Measurements from ENCODE around the gene TCF12.
A peak's percentile ranks its signal among the peaks of the same experiment; 100 is the strongest.

Gene TCF12

GRCh38 chr15:57025264-57025926 is 107.0 kb downstream of the TCF12 start:
- DNase-seq: no peak

DNA sequence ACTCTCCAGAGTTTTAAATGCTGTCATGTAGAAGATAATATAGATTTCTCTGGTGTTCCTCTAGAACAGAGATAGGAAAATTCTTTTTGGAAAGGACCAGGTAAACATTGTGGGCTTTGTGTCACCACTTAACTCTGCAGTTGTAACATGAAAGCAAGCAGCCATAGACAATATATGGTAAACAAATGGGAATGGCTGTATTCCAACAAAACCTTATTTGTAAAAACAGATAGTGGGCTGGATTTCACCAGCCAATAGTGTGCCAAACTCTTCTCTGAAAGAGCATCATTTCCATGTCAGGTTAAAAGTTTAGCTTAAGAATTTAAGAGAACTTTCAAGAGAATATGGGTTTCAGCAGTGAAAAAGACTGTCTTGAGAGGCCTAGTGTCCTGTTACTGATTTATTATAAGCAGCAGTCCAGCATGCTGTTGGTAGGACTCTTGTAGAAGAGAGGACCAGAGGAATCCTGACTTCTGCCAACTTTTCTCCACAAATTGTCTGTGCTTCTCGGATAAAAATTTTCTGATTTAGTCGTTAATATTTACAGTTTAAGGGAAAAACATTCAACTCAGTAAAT is 107.7 kb downstream of the TCF12 start:
- DNase-seq: peak; percentile 46

GRCh38 chr15:57027596-57027995 is 109.2 kb downstream of the TCF12 start:
- DNase-seq: no peak

DNA sequence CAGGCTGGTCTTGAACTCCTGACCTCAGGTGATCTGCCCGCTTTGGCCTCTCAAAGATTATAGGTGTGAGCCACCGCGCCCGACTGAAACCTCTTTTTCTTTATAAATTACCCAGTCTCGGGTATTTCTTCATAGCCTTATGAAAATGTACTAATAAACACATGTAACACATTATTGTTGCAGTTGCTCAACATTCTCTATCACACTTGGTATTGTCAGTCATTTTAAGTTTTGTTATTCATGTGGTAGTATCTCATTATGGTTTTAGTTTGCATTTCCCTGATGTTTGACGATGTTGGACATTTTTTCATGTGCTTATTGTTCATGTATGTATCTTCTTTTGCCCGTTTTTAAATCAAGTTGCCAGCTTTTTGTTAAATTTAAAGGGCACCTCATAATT is 109.7 kb downstream of the TCF12 start:
- DNase-seq: no peak

DNA sequence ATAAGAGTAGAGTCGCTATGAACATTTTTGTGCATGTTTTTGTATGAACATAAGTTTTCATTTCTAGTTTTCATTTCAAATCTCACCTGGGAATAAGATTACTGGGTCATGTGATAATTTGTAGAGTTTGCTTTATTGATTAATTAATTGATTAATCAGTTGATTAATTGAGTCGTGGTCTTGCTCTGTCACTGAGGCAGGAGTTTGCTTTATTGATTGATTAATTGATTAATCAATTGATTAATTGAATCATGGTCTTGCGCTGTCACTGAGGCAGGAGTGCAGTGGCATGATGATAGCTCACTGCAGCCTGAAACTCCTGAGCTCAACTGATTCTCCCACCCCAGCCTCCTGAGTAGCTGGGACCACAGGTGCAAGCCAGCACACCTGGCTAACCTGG is 111.6 kb downstream of the TCF12 start:
- no peak for DNase-seq

- no peak for DNase-seq
These were observed 112.6 kb downstream of the TCF12 start for GRCh38 chr15:57031082-57031481.

DNA sequence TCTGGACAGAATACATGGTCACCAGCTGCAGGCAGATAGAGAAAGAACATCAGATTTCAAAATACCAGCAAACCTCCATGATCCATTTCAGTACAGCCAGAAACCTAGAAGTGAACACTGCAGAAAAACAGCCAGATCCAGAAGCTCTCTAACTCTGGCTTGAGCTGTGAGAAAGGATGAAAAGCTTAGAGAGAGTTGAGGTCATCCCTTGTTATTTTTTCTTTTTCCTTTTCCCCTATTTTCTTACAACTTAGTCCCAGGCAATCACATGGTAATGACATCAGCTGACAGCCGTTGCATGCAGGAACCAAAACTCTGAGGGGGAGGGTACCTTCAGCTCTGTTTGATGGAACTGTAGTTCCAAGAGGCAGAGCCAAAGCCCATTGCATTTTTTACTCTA is 113.2 kb downstream of the TCF12 start:
- DNase-seq: no peak

- no peak for DNase-seq
These were observed 113.9 kb downstream of the TCF12 start for GRCh38 chr15:57032338-57032737.

- peak; percentile 45 for DNase-seq
These were observed 115.4 kb downstream of the TCF12 start for GRCh38 chr15:57033715-57034439.

DNA sequence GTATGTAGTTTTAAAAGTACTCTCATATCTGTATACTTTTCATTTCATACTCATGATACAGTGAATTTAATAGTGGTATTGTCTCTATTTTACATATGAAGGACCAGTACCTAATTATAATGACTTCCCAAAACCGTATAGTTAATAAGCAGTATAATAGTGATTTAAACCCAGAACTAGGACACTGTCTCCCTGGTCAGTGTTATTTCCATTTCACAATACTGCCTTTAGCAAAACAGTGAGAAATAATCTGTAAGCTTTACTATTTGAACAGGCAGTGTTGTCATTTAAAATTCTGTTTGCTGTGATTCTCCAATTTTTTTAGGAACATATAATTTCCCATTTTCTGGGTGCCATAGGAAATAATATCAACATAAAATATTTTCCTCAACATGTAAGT is 116.2 kb downstream of the TCF12 start:
- no peak for DNase-seq

- no peak for DNase-seq
These were observed 117.2 kb downstream of the TCF12 start for GRCh38 chr15:57035664-57036063.

DNA sequence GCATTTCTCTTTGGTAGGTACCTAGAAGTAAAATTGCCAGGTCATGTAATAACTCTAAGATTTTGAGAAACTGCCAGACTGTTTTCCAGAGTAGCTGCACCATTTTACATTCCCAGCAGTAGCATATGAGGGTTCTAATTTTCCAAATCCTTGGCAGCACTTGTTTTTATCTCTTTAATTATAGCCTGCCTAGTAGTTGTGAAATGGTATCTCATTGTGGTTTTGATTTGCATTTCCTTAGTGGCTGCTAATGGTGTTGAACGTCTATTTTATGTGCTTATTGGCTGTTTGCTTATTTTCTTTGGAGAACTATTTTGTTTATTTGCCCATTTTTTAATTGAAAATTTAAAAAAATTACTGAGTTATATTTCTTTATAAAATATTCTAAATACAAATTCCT is 117.9 kb downstream of the TCF12 start:
- DNase-seq: no peak

- DNase-seq: no peak
These were observed 119.1 kb downstream of the TCF12 start for GRCh38 chr15:57037548-57037947.

DNA sequence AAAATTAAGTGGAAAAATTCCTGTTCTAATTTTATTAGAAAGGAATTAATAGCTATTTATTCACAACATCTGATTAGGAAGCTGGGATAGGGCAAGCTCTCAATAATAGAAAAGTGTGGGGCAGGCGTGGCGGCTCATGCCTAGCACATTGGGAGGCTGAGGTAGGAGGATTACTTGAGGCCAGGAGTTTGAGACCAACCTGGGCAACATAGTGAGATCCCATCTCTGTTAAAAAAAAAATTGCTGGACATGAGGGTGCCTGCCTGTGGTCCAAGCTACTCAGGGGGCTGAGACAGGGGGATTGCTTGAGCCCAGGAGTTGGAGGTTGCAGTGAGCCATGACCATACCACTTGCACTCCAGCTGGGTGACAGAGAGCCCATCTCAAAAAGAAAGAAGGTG is 119.6 kb downstream of the TCF12 start:
- no peak for DNase-seq

DNA sequence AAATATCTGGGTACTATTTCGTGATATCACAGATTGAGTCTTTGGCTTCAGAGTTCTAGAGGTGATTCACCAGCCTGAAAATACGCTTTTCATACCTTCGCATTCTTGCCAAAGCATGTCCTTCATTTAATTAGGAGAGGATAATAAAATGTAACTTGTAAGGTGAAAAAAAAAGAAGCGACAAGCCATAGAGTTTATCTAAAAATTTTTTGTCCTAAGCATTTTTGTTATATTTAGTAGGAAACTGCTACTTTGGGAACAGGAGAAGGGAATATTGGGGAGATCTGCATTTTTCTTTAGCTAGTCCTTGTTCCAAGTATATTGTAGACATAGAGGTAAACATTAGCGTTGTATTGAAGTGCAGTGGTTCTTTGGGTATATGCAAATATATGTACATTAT is 120.1 kb downstream of the TCF12 start:
- DNase-seq: no peak

- DNase-seq: no peak
These were observed 123.0 kb downstream of the TCF12 start for GRCh38 chr15:57041416-57041815.

DNA sequence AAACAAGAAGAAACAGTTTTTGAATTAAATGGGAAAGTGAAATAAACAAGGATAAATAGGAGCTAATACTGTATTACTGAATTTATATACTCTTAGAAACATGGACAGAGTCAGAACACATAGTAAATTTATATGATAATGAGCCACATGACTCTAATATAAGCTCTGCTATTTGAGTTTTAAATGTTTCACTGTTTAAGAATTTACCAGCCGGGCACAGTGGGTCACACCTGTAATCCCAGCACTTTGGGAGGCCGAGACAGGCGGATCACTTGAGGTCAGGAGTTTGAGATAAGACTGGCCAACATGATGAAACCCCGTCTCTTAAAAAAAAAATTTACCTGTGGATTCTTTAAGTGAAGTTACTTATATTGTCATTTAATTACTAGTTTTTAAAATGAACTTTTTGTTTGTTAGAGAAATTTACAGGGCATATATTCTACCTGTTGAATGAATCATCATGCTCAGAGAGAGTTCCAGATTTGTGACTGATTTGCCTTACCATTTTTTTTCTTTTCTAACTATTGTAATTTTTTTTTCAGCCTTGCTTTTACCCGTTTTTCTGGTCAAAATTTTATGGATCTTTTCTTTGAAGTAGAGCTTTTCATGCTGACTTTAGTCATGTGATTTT is 125.7 kb downstream of the TCF12 start:
- no peak for DNase-seq

- no peak for DNase-seq
These were observed 126.5 kb downstream of the TCF12 start for GRCh38 chr15:57044970-57045369.

DNA sequence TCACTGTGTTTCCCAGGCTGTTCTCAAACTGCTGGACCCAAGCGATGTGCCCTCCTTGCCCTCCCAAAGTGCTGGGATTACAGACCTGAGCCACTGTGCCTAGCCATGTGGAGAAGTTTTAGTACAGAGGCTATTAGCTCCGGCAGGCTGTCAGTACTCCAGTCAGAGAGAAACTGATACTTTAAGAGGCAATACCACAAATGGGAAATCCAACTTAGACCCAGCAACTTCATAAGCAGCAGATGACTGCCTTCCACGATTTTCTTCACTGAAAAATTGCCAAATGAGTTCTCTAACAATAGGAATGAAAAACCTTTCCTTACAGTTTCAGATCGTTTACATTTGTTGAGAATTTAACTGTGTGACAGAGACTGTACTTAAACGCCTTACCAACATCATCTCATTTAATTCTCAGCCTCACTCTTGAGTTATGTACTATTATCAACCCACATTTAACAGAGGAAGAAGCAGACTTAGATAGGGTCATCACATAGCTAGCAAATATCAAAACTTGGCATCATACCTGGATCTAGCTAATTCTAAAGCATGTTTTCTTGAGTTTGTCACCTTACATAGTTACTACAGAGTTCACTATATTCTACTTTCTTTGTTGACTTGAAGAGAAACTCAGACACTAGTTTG is 127.4 kb downstream of the TCF12 start:
- DNase-seq: no peak

- DNase-seq: no peak
These were observed 130.6 kb downstream of the TCF12 start for GRCh38 chr15:57048930-57049549.

DNA sequence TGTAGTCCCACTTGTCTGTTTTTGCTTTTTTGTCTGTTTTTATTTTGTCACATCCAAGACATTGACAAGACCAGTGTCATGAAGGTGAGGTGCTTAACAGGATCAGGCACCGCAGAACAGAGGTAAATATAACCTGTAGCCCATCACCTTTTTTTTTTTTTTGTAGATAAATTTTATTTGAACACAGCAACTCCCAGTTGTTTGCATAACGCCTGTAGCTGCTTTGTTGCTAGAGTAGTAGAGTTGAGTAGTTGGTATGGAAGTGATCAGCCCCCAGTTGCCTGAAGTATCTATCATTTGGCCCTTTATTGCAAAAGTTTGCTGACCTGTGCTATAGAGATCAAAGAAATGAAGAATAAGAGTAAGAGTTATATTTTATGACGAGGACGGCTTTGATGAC is 135.0 kb downstream of the TCF12 start:
- no peak for DNase-seq

DNA sequence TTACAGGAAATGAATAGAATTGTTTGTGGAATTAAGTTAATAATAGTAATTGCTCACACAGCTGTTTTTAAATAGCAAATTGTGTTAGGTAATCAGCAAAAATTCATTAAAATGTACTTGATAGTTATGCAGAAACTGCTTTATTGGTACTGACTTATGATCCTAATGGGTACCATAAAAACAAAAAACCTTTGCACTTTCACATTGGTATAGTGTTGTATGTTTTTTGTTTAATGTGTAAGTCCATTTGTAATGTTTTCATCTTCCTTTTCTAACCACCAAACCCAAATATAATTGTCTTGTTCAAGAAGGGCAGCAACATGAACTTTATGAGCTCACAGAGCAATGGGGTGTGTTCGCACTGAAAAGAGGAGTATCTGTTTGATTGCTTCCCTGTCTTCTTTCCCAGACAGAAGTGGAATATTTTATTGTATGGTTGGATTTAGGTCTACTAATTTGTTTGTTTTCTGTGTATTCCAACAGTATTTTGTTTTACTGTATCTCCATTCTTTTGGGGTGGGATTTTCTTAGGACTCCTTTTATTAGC is 135.8 kb downstream of the TCF12 start:
- DNase-seq: no peak

DNA sequence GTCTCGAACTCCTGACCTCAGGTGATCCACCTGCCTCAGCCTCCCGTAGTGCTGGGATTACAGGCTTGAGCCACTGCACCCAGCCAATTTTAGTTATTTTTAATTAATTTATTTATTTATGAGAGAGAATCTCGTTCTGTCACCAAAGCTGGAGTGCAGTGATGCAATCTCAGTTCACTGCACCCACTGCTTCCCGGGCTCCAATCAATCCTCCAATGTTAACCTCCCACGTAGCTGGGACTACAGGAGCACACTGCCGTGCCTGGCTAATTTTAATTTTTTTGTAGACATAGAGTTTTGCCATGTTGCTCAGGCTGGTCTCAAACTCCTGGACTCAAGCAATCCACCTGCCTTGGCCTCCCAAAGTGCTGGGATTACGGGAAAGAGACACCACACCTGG is 137.9 kb downstream of the TCF12 start:
- no peak for DNase-seq
